Ascending aorta (tissue), 2 donors: ENCODE measurements around the gene CEP68. TPM values are rescaled to one million over a fixed set of nuclear protein-coding genes. Genes with fewer than 3 reads are reported as not detected.

Experiments
- DNase-seq, 2 donors: peaks; one replicate each; pipeline ENCODE4 v3.0.0-alpha.2; 2019; ENCODE audit warnings: low spot score in 2 of 2
- H3K27ac ChIP-seq, 2 donors: fragments of 200-600 bp; sonication (generic); one replicate each; pipeline ENCODE4 v1.5.1; 2016 to 2017; ENCODE audit warnings: mild to moderate bottlenecking in 1 of 2
- H3K27me3 ChIP-seq: fragments of 200-600 bp; sonication (generic); one replicate; pipeline ENCODE4 v1.5.1; 2017
- H3K36me3 ChIP-seq, 2 donors: fragments of 200-600 bp; sonication (generic); one replicate each; pipeline ENCODE4 v1.5.1; 2016
- H3K4me1 ChIP-seq, 2 donors: fragments of 200-600 bp; sonication (generic); one replicate each; pipeline ENCODE4 v1.5.1; 2016 to 2017; ENCODE audit warnings: mild to moderate bottlenecking in 1 of 2
- H3K4me3 ChIP-seq, 2 donors: fragments of 200-600 bp; sonication (generic); one replicate each; pipeline ENCODE4 v1.5.1; 2016 to 2017; ENCODE audit warnings: mild to moderate bottlenecking in 1 of 2
- H3K9me3 ChIP-seq, 2 donors: fragments of 200-600 bp; sonication (generic); one replicate each; pipeline ENCODE4 v1.5.1; 2016
- intact Hi-C: fragments of 100-400 bp; cut with DNase I; formaldehyde crosslinking; loops from one replicate; pipeline ENCODE4 v1.15.1; 2023
- total RNA-seq: library from RNA; depleted of rRNA; stranded (reverse); fragments of >200 nt; gene quantifications from one replicate; pipeline ENCODE4 v1.1.0, GENCODE V29; 2016
- TF ChIP-seq, protein P1 (sequence below), 3 experiments: fragments of 200-600 bp in 2 of 3; fragments of 450-650 bp in 1 of 3; sonication (generic) in 2 of 3; IDR thresholded peaks; one replicate each; pipeline ENCODE4 v1.5.1; 2016 to 2019; ENCODE audit warnings: antibody characterized with exemption in 3 of 3, mild to moderate bottlenecking in 1 of 3, moderate library complexity in 1 of 3

Gene CEP68
- total RNA-seq, 1 donor from 2014 or later, result 30.8 TPM

DNA sequence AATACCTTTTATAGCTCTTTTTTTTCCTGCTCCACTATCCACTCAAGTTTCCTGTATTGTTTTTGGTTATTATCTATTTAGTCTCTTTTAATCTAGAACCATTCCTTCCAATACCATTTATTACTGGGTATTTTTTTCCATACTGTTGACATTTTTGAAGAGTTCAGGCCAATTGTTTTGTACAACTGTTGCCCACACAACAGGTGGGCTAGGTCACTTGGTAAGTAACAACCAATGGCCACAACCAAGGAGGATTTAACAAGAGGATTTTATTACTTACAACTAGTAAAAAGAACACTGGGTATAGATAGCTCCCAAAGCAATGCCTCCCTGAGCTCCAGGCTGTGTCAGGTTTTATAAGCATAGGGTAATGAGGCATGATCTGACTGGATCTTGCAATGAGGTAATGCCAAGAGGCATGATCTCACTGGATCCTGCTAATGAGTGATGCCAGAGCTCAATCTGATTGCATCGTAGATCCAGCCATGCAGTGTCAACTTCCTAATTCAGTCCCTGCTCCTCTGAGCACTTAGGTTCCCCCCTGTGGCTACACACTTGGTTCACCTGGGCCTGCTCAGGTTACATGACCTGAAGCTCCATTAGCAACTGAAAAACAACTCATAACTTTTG, 7.1 kb upstream of the CEP68 start:
- intact Hi-C loops, result no loop called here
- H3K27ac ChIP-seq, result no peak overlapping the region
- TF ChIP-seq, protein P1, sequence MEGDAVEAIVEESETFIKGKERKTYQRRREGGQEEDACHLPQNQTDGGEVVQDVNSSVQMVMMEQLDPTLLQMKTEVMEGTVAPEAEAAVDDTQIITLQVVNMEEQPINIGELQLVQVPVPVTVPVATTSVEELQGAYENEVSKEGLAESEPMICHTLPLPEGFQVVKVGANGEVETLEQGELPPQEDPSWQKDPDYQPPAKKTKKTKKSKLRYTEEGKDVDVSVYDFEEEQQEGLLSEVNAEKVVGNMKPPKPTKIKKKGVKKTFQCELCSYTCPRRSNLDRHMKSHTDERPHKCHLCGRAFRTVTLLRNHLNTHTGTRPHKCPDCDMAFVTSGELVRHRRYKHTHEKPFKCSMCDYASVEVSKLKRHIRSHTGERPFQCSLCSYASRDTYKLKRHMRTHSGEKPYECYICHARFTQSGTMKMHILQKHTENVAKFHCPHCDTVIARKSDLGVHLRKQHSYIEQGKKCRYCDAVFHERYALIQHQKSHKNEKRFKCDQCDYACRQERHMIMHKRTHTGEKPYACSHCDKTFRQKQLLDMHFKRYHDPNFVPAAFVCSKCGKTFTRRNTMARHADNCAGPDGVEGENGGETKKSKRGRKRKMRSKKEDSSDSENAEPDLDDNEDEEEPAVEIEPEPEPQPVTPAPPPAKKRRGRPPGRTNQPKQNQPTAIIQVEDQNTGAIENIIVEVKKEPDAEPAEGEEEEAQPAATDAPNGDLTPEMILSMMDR (IDR thresholded peaks at IDR 0.05), result no peak
- no peaks in the 10 kb centered on the region for H3K36me3 ChIP-seq
- no peaks in the 10 kb centered on the region for H3K9me3 ChIP-seq
- DNase-seq, result no peak
- no peak overlapping the region for H3K4me3 ChIP-seq
- no peaks in the 10 kb centered on the region for H3K4me1 ChIP-seq
- no peaks in the 10 kb centered on the region for H3K27me3 ChIP-seq

DNA sequence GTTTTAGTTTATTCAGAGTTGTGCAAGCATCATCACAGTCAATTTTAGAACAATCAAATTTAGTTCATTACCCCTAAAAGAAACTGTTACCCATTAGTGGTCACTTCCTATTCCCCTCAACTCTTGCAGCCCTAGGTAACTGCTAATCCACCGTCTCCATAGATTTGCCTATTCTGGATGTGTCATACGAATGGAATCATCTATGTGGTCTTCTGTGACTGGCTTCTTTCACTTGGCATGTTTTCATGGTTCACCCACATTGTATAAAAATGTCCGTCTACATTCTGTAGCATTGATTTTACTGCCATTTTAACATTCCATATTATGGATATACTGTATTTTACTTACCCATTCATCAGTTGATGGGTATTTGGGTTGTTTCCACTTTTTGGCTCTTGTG, 5.3 kb upstream of the CEP68 start:
- DNase-seq, result no peak
- H3K27ac ChIP-seq, result no peak overlapping the region
- peaks cover 0 to 5% of the 10 kb centered on the region in 2 donors for H3K4me1 ChIP-seq
- TF ChIP-seq, protein P1 (IDR thresholded peaks at IDR 0.05), result no peak
- no peaks in the 10 kb centered on the region for H3K27me3 ChIP-seq
- no peak overlapping the region for H3K4me3 ChIP-seq
- intact Hi-C loops, result no loop called here
- H3K9me3 ChIP-seq, result no peaks in the 10 kb centered on the region
- no peaks in the 10 kb centered on the region for H3K36me3 ChIP-seq

DNA sequence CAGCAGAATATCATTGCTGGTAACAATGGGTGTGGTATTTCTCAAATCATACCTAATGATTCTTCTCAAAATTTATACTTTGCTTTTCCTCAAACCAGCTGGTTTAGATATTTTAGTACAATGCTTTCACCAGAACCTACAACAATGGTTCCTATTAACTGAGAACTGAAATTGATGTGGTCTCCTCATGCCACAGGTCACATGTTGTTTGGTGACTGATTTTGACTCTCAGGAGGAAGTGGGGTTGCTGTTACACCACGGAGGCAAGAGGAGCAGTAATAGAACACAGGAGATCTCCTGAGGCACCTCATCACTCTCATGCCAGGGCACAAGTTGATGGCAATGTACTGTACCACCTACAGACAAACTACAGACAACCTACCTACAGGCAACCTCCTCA, 3.0 kb upstream of the CEP68 start:
- intact Hi-C loops, result no loop called here
- TF ChIP-seq, protein P1 (IDR thresholded peaks at IDR 0.05), result no peak
- no peaks in the 10 kb centered on the region for H3K27me3 ChIP-seq
- H3K4me3 ChIP-seq, result no peak overlapping the region
- no peaks in the 10 kb centered on the region for H3K9me3 ChIP-seq
- no peaks in the 10 kb centered on the region for H3K36me3 ChIP-seq
- H3K4me1 ChIP-seq, result peaks cover 4 to 18% of the 10 kb centered on the region in 2 donors
- DNase-seq, result no peak
- no peak overlapping the region for H3K27ac ChIP-seq

DNA sequence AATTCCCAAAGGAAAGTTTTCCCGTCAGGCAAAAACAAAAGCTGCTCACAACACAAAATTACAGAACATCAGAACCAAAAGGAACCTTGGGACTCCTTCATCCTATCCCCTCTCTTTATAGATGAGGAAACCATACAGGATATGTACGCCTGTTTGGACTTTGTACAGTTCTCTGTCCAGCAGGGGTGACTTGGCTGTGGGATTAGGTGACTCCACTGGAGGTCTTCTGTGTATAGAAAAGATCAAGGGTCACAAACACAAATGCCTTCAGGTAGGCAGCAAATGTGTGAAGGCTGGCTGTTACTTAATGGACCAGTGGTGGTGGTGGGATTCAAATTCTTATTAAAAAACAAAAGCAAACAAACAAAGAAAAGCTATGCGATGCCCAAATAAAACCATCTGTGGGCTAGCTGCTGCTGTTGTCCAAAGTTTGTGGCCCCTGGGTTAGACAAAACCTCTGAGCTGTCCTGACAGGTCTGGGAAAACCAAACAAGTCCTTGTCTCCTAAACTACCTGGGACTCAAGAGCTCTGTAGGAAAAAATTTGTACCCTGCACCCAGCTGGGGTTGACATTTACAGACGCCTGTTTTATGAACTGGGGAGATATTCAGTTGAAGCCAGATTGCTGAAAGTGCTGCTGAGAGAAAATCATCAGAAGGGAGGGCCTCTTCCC, 1.3 kb upstream of the CEP68 start:
- no peaks in the 10 kb centered on the region for H3K27me3 ChIP-seq
- H3K4me3 ChIP-seq, result peak overlapping the region in 1 of 2 donors; percentile 94
- intact Hi-C loops, result loop anchor here (5.0 kb wide), 1 partner anchor 1468 kb away; the partner anchor contains the start of genes MDH1 and WDPCP
- no peak for DNase-seq
- no peaks in the 10 kb centered on the region for H3K36me3 ChIP-seq
- H3K4me1 ChIP-seq, result peaks cover 4 to 24% of the 10 kb centered on the region in 2 donors
- TF ChIP-seq, protein P1 (IDR thresholded peaks at IDR 0.05), result no peak
- no peaks in the 10 kb centered on the region for H3K9me3 ChIP-seq
- no peak overlapping the region for H3K27ac ChIP-seq

DNA sequence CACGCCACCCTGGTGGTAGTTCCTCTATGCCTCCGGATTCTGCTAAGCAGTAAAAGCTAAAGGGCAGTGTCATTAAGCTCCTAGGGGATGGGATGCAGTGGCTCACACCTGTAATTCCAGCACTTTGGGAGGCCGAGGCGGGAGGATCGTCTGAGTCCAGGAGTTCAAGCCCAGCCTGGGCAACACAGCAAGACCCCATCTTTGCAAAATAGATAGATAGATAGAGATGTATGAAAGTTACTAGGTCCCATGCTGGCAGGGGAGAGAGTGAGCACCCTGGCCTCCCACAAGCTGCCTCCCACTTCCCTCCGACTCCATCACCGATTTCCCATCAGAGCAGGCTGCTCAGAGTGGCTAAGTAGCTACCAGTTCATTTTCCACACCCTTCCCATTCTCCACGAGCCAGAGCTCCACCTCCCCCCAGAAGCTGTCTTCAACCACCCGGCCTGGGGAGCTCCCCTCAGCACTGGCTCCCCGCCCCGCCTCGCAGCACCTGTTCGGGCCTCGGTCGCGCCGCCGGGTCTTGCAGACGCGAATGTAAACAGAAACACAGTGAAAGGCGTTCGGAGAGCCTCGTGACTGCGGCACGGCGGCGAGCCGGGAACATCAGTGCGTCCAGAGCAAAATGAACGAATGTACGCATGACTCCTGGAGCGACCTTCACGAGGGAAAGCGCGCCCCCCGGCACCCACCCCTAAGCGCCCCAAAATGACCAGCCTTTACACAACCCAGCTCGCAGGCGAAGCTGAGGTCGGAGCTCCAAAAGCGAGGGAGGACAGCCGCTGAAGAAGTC, 598 bp upstream of the CEP68 start:
- Histone ChIP-seq H3K36me3 (no peaks in the 10 kb centered on the region), H3K27me3 (no peaks in the 10 kb centered on the region), H3K9me3 (no peaks in the 10 kb centered on the region), H3K4me1 (peaks cover 4 to 24% of the 10 kb centered on the region in 2 donors), H3K27ac (peak overlapping the region; percentile 73 to 78), H3K4me3 (peak overlapping the region; percentile 82 to 94)
- peak in 1 of 2 donors; percentile 76 for DNase-seq
- intact Hi-C loops, result loop anchor here (1.0 to 5.0 kb wide), 4 partner anchors 66 to 1468 kb away; partner anchors contain the start of genes MDH1, RAB1A, SLC1A4 and WDPCP
- TF ChIP-seq, protein P1 (IDR thresholded peaks at IDR 0.05), result no peak
